Fibroblast of mammary gland (primary cell): ENCODE data around the gene LDB2.

Experiments used
- DNase-seq: peaks from one replicate; pipeline ENCODE4 v3.0.0-alpha.2; 2010; ENCODE audit warnings: low read depth
- H3K4me3 ChIP-seq: 2 replicates; pipeline ENCODE4 v1.5.1; 2011; ENCODE audit warnings: low read depth, mild to moderate bottlenecking, low read length, moderate library complexity; ENCODE audit not compliant: control insufficient read depth
- TF ChIP-seq, protein P1 (sequence below): conservative IDR thresholded peaks from 2 replicates; pipeline ENCODE4 v1.5.1; 2011; ENCODE audit warnings: low read depth, low read length, inconsistent platforms; ENCODE audit not compliant: control insufficient read depth, insufficient read depth

LDB2 gene

DNA sequence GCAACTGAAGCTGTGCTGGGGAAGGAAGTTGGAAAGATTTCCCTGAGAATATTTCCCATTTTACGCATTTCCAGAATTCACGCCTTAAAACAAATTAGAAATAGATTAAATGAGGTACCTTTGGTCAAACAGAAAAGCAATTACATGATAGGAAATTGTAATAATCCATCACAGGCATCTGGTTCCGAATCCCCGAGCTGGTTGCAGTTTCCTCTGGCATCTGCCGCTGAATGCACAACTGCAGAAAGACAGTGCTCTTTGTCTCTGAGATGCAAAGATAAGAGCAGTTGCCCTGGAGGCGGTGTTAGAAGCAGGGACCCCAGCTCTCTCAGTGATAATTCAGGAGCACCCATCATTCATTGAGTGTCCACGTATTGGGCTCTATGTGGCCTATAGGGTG, 224.4 kb downstream of the LDB2 start:
- no peak for DNase-seq
- no peak overlapping the region for H3K4me3 ChIP-seq
- TF ChIP-seq, protein P1, sequence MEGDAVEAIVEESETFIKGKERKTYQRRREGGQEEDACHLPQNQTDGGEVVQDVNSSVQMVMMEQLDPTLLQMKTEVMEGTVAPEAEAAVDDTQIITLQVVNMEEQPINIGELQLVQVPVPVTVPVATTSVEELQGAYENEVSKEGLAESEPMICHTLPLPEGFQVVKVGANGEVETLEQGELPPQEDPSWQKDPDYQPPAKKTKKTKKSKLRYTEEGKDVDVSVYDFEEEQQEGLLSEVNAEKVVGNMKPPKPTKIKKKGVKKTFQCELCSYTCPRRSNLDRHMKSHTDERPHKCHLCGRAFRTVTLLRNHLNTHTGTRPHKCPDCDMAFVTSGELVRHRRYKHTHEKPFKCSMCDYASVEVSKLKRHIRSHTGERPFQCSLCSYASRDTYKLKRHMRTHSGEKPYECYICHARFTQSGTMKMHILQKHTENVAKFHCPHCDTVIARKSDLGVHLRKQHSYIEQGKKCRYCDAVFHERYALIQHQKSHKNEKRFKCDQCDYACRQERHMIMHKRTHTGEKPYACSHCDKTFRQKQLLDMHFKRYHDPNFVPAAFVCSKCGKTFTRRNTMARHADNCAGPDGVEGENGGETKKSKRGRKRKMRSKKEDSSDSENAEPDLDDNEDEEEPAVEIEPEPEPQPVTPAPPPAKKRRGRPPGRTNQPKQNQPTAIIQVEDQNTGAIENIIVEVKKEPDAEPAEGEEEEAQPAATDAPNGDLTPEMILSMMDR = no peak

DNA sequence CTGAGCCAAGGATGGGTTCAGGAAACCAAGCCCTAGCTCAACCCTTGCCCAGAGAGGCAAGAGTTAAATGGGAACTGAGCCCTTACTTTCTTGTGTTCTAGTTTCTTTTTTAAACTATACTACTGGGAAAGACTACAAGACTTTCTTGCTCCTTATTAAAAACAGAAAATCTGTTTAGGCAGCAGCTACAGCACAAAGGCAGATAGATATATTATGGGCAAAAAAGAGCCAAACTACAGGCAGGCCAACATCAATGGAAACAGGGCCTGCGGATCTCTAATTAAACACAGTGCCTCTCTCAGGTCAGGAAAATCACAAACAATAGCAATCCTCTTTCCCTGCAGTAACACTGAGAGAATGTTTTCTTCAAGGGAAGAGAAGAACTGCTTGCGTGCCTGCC, 226.0 kb downstream of the LDB2 start:
- no peak overlapping the region for H3K4me3 ChIP-seq
- no peak for DNase-seq
- TF ChIP-seq, protein P1 = no peak

DNA sequence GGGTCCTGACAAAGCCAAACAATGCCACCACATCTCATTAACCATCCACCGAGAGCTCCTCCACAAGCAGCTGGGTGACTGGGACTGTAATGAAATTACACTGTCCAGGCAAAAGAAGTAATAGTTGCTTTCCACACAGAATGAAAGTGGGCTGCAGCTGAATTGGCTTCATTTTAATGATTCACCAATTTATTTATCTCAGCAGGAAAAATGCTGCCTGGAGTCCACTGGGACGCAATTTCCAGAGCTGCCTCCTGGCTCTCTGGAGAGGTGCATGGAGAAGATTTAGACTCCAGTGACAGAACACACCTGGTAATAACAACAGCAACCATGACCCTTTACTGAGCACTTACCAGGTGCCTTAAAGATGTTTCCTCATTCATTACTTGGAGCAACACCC, 226.7 kb downstream of the LDB2 start:
- no peak overlapping the region for H3K4me3 ChIP-seq
- DNase-seq = no peak
- TF ChIP-seq, protein P1 = no peak

DNA sequence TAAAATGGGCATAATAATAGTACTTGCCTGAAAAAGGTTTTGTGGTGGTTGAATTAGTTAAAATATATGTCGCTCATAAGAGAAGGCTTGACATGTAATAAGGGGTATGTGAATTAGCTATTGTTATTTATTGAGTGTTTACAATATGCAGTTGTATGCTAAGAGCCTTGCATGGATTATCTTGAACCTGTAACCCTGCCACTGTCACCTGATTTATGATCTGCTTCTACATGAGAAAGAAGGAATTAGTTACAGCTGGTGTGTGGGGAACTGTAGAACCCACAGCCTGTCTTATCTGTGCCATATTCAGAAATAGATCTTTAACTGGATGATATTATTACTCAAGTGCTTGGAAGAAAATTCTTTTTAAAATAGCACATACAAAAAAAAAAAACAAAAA, 227.7 kb downstream of the LDB2 start:
- TF ChIP-seq, protein P1 = no peak
- H3K4me3 ChIP-seq = no peak overlapping the region
- DNase-seq = no peak

DNA sequence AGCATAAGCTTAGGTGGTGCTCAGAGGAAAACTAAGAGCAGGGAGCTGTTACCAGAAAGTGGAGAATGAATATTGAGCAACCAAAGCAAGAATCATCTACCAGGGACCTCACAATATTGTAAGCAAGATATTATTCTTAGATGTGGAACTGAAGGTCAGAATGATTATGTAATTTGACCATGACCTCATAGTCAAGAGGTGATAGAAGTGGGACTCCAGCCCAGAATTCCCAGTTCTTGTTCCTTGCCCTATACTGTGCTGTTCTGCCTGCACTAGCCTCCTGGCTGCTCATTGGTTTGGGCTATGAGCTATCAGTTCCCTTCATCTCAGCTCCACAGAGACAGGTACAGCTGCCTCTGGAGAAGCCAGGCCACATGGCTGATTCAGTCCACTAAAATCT, 229.4 kb downstream of the LDB2 start:
- peak; percentile 74 for DNase-seq
- no peak overlapping the region for H3K4me3 ChIP-seq
- TF ChIP-seq, protein P1 = no peak

DNA sequence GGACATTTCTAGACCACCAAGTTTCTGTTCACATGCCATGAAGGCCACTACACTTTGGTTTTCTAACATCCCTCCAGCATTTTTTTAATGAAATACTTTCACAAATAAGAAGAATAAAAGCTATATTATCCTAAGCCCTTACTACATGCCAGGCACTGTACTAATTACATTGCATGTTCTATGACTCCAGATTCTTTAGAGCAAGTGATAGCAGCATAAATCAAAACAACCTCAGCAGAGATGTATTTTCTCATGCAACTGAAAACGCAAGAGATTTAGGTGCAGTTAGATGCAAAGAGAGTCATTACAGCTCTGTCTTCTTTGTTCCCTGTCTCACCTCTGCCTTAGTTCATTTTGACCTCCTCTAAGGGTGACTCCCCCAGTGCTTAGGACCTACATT, 230.0 kb downstream of the LDB2 start:
- no peak overlapping the region for H3K4me3 ChIP-seq
- TF ChIP-seq, protein P1 = no peak
- DNase-seq = no peak

DNA sequence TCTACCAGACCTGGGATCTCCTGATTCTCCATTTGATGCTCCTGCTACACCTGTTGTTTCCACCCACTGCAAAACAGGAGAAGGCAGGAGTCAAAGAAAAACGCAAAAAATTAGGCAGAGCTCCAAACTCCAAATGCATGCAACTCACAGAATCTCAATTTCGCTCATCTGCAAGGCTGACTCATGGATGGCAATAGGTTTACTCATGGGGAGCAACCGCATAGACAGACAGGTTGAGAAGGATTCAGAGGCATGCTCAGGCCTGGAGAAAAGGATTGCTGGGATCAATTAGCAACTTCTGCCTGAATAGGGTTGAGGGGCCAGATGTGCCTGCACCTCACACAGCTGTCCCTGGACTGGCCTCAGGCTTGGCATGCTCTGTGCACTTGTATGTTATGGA, 231.0 kb downstream of the LDB2 start:
- TF ChIP-seq, protein P1 = no peak
- no peak overlapping the region for H3K4me3 ChIP-seq
- DNase-seq = peak; percentile 95
